Measurements from ENCODE around the gene ZNF670. TPM values are rescaled to one million over a fixed set of nuclear protein-coding genes. Genes with fewer than 3 reads are reported as not detected.

Gene ZNF670
- total and polyA plus RNA-seq, 9 of the 15 experiments (the other 6 are each of a cell fraction or from before 2014, with no cell fraction given) = 7.1 to 23.4 (median 11.8) TPM

DNA sequence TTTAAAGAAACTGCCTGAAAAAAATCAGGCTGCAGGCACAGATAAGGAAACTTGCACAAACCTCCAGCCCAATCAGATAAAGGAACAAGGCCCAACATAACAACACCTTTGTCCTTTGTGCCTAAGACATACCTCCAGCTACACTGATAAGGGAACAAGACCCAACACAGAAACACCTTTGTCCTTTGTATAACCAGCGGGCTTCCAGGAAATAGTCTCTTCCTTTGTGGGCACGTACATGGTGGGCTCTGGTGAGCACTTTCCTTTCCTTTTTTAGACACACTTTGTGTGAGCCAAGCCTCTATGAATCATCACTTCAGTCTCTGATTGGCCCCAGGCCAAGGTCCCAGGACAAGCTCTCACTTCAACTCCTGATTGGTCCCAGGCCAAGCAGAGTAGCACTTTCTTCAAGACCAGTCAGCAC is 23.6 kb downstream of the ZNF670 start (continued):
- TF ChIP-seq PML (IDR thresholded peaks at IDR 0.05; ENCODE audit: low read length) (no peak), ZBTB5 (IDR thresholded peaks at IDR 0.05) (no peak), EHMT2 (IDR thresholded peaks at IDR 0.05) (peak; percentile 47; the same call in 1 of the 2 replicates), TRIM24 (IDR thresholded peaks at IDR 0.05) (peak; percentile 41; a peak in 2 of 4 replicates), CBFA2T3 (IDR thresholded peaks at IDR 0.05) (peak; percentile 69), HDAC8 (tag; IDR thresholded peaks at IDR 0.05) (no peak), ZNF507 (tag; conservative IDR thresholded peaks at IDR 0.05) (no peak), EGR1 (conservative IDR thresholded peaks at IDR 0.05) (no peak), SMARCE1 (IDR thresholded peaks at IDR 0.05) (no peak), ZNF778 (CRISPR knock-in tag; IDR thresholded peaks at IDR 0.05) (no peak), POLR2AphosphoS2 (IDR thresholded peaks at IDR 0.05; ENCODE audit: low read length) (no peak), CSDE1 (IDR thresholded peaks at IDR 0.05) (no peak), PHTF2 (CRISPR knock-in tag; IDR thresholded peaks at IDR 0.05) (no peak), POLR2G (IDR thresholded peaks at IDR 0.05; ENCODE audit: low read depth, low read length) (no peak), NCOR1 (IDR thresholded peaks at IDR 0.05) (no peak), DLX4 (CRISPR knock-in tag; IDR thresholded peaks at IDR 0.05) (no peak), FOS (IDR thresholded peaks at IDR 0.05; ENCODE audit: extremely low read depth, insufficient read length) (no peak), ZBTB8A (IDR thresholded peaks at IDR 0.05; ENCODE audit: partially characterized antibody) (no peak), NFIC (IDR thresholded peaks at IDR 0.05) (peak; percentile 94), MAFK (IDR thresholded peaks at IDR 0.05; ENCODE audit: low read length) (no peak), CXXC5 (CRISPR knock-in tag; IDR thresholded peaks at IDR 0.05) (0 out of 2 replicates have a peak, but pooled peaks have one; percentile 13), MCM2 (IDR thresholded peaks at IDR 0.05; ENCODE audit: low read depth) (no peak), SOX6 (IDR thresholded peaks at IDR 0.05) (peak; percentile 76)
- TF ChIP-seq, protein P1, sequence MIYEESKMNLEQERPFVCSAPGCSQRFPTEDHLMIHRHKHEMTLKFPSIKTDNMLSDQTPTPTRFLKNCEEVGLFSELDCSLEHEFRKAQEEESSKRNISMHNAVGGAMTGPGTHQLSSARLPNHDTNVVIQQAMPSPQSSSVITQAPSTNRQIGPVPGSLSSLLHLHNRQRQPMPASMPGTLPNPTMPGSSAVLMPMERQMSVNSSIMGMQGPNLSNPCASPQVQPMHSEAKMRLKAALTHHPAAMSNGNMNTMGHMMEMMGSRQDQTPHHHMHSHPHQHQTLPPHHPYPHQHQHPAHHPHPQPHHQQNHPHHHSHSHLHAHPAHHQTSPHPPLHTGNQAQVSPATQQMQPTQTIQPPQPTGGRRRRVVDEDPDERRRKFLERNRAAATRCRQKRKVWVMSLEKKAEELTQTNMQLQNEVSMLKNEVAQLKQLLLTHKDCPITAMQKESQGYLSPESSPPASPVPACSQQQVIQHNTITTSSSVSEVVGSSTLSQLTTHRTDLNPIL (CRISPR knock-in tag; IDR thresholded peaks at IDR 0.05) = no peak

Data from K562 (cell line).